Keratinocyte (primary cell): ENCODE results near the gene BEX2. TPM values are rescaled to one million over a fixed set of nuclear protein-coding genes. Genes with fewer than 3 reads are reported as not detected.

Experiments used
- DNase-seq: peaks from one replicate; pipeline ENCODE4 v3.0.0-alpha.2; 2011; ENCODE audit warnings: low read depth, missing footprints, low spot score
- FAIRE-seq: peaks from 2 replicates; lab custom pipeline; 2011; peaks lifted over from hg19 to GRCh38; lab: Jason Lieb, UNC
- H2AFZ ChIP-seq: 2 replicates; pipeline ENCODE4 v1.6.0; 2012; ENCODE audit warnings: low read length, control low read depth, inconsistent platforms; ENCODE audit not compliant: control insufficient read depth
- H3K27ac ChIP-seq: 2 replicates; pipeline ENCODE4 v1.5.1; 2011; ENCODE audit warnings: low read length; ENCODE audit not compliant: control insufficient read depth, insufficient read depth
- H3K27me3 ChIP-seq: 3 replicates; pipeline ENCODE4 v1.6.0; 2011; ENCODE audit warnings: low read length; ENCODE audit not compliant: control insufficient read depth, insufficient read depth; ENCODE audit errors: extremely low read depth
- H3K36me3 ChIP-seq, 2 experiments: 2 replicates in 1 of 2; 3 replicates in 1 of 2; pipeline ENCODE4 v1.5.1; 2011; ENCODE audit warnings: low read length in 2 of 2, mild to moderate bottlenecking in 1 of 2; ENCODE audit not compliant: control insufficient read depth in 2 of 2, insufficient read depth in 2 of 2; ENCODE audit errors: extremely low read depth in 1 of 2
- H3K4me1 ChIP-seq: 3 replicates; pipeline ENCODE4 v1.5.1; 2011; ENCODE audit warnings: low read length; ENCODE audit not compliant: control insufficient read depth, insufficient read depth; ENCODE audit errors: extremely low read depth
- H3K4me2 ChIP-seq: 3 replicates; pipeline ENCODE4 v1.6.0; 2011; ENCODE audit warnings: low read depth, low read length; ENCODE audit not compliant: control insufficient read depth, insufficient read depth; ENCODE audit errors: extremely low read depth
- H3K4me3 ChIP-seq, 3 experiments: fragments of 200-600 bp in 1 of 3; sonication (generic) in 1 of 3; 2 replicates in 2 of 3; 3 replicates in 1 of 3; pipeline ENCODE4 v1.5.1; 2011 to 2016; ENCODE audit warnings: low read length in 3 of 3, mild to moderate bottlenecking in 3 of 3, control low read depth in 2 of 3, inconsistent platforms in 1 of 3, low read depth in 1 of 3, mixed read lengths in 1 of 3, mixed run types in 1 of 3, moderate library complexity in 1 of 3; ENCODE audit not compliant: control insufficient read depth in 2 of 3, insufficient read depth in 2 of 3; ENCODE audit errors: extremely low read depth in 1 of 3
- H3K79me2 ChIP-seq: 2 replicates; pipeline ENCODE4 v1.6.0; 2012; ENCODE audit warnings: low read length; ENCODE audit not compliant: control insufficient read depth, insufficient read depth
- H3K9ac ChIP-seq: 3 replicates; pipeline ENCODE4 v1.6.0; 2011; ENCODE audit warnings: low read length; ENCODE audit not compliant: control insufficient read depth, insufficient read depth; ENCODE audit errors: extremely low read depth
- H3K9me1 ChIP-seq: 3 replicates; pipeline ENCODE4 v1.6.0; 2011; ENCODE audit warnings: low read length; ENCODE audit not compliant: control insufficient read depth, insufficient read depth; ENCODE audit errors: extremely low read depth
- H3K9me3 ChIP-seq: 2 replicates; pipeline ENCODE4 v1.5.1; 2012; ENCODE audit warnings: low read depth, low read length; ENCODE audit not compliant: control insufficient read depth
- H4K20me1 ChIP-seq: 3 replicates; pipeline ENCODE4 v1.6.0; 2011; ENCODE audit warnings: low read length; ENCODE audit not compliant: control insufficient read depth, insufficient read depth; ENCODE audit errors: extremely low read depth
- EZH2 ChIP-seq: IDR thresholded peaks from one replicate; pipeline ENCODE4 v1.6.1; 2012; ENCODE audit warnings: inconsistent platforms, mild to moderate bottlenecking, low read length, moderate library complexity
- dilution Hi-C: fragments of 300-500 bp; cut with MboI; formaldehyde crosslinking; loops from one replicate; pipeline ENCODE4 v1.7.0; 2020; ENCODE audit warnings: low sequenced_read_pairs; ENCODE audit not compliant: extremely low pct_ligation_motif_present
- polyA plus RNA-seq, 5 experiments: library from polyadenylated mRNA; depleted of rRNA in 3 of 5; stranded (reverse) in 3 of 5; stranded (forward) in 1 of 5; unstranded in 1 of 5; fragments of >200 nt; gene quantifications; 1 replicate in 1 of 5; 2 replicates in 3 of 5; 3 replicates in 1 of 5; pipeline versions ENCODE4 v1.2.1 to v1.2.3, GENCODE V29; 2011 to 2012; ENCODE audit warnings: missing spikeins in 2 of 5, low read depth in 1 of 5, low replicate concordance in 1 of 5
- TF ChIP-seq, protein P1 (sequence below), 3 experiments: IDR thresholded peaks in 1 of 3; conservative IDR thresholded peaks in 1 of 3; optimal IDR thresholded peaks in 1 of 3; 2 replicates in 2 of 3; 3 replicates in 1 of 3; pipeline versions ENCODE3 to v1.5.1; 2011; ENCODE audit warnings: low read length in 3 of 3, mild to moderate bottlenecking in 3 of 3, moderate library complexity in 2 of 3, control low read depth in 1 of 3, inconsistent platforms in 1 of 3; ENCODE audit not compliant: insufficient read depth in 2 of 3; ENCODE audit errors: extremely low read depth in 1 of 3

Gene BEX2
- polyA plus RNA-seq, 1 donor (not counting 4 experiments of a cell fraction or from before 2014, with no cell fraction given), result 6.5 TPM

DNA sequence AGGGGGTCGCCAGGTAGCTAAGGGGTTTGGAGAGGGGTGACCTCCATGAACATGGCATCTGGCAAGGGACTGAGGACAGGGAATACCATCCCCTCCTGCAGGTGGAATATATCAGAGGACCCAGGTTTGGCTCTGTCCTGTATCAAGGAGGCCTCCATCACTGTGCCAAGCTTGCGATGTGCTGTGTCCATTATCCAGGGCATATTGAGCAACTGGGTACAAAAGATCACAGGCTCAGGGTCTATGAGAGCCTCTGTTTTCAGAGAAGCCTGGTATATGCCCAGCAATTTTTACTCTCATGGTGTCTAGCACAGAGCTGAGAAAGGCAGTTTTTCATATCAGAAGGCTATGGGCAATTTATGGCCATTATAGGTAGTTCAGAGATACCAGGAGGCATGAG is 17.7 kb downstream of the BEX2 start:
- TF ChIP-seq, protein P1, sequence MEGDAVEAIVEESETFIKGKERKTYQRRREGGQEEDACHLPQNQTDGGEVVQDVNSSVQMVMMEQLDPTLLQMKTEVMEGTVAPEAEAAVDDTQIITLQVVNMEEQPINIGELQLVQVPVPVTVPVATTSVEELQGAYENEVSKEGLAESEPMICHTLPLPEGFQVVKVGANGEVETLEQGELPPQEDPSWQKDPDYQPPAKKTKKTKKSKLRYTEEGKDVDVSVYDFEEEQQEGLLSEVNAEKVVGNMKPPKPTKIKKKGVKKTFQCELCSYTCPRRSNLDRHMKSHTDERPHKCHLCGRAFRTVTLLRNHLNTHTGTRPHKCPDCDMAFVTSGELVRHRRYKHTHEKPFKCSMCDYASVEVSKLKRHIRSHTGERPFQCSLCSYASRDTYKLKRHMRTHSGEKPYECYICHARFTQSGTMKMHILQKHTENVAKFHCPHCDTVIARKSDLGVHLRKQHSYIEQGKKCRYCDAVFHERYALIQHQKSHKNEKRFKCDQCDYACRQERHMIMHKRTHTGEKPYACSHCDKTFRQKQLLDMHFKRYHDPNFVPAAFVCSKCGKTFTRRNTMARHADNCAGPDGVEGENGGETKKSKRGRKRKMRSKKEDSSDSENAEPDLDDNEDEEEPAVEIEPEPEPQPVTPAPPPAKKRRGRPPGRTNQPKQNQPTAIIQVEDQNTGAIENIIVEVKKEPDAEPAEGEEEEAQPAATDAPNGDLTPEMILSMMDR (optimal IDR thresholded peaks at IDR 0.05 in 1 of 3, IDR thresholded peaks at IDR 0.05 in 1 of 3, conservative IDR thresholded peaks at IDR 0.05 in 1 of 3; ENCODE audit: extremely low read depth in 1 of 3, insufficient read depth in 2 of 3, low read length in 3 of 3), result no peak
- TF ChIP-seq EZH2, result no peak
- H3K9me3 ChIP-seq, result peaks cover 2% of the 10 kb centered on the region
- H3K36me3 ChIP-seq, result no peaks in the 10 kb centered on the region
- DNase-seq (no peak), FAIRE-seq (no peak)
- H2AFZ ChIP-seq, result no peak overlapping the region
- H3K4me2 ChIP-seq, result no peak overlapping the region
- no peak overlapping the region for H3K4me3 ChIP-seq
- H3K9ac ChIP-seq, result no peak overlapping the region
- no peak overlapping the region for H3K27ac ChIP-seq
- dilution Hi-C loops, result no loop called here
- H3K79me2 ChIP-seq, result no peaks in the 10 kb centered on the region
- H4K20me1 ChIP-seq, result no peaks in the 10 kb centered on the region
- H3K27me3 ChIP-seq, result no peaks in the 10 kb centered on the region
- H3K4me1 ChIP-seq, result no peaks in the 10 kb centered on the region
- no peaks in the 10 kb centered on the region for H3K9me1 ChIP-seq

DNA sequence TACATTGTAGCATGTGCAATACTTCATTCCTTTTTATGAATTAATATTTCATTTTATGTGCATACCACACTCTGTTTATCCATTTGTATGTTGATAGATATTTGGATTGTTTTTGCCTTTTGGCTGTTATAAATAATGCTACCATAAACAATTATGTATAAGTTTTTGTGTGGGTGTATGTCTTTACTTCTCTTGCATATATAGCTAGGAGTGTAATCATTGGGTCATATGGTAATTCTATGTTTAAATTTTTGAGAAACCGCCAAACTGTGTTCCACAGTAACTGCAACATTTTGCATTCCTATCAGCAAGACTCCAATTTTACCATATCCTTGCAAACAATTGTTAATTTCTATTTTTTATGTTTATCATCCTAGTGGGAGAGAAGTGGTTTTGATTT is 31.2 kb downstream of the BEX2 start:
- Histone ChIP-seq H2AFZ (no peak overlapping the region), H3K4me2 (no peak overlapping the region), H3K27me3 (peaks cover 30% of the 10 kb centered on the region), H4K20me1 (no peaks in the 10 kb centered on the region), H3K9ac (no peak overlapping the region), H3K9me3 (no peaks in the 10 kb centered on the region), H3K27ac (no peak overlapping the region), H3K4me3 (no peak overlapping the region), H3K36me3 (no peaks in the 10 kb centered on the region), H3K79me2 (no peaks in the 10 kb centered on the region), H3K9me1 (no peaks in the 10 kb centered on the region), H3K4me1 (no peaks in the 10 kb centered on the region)
- FAIRE-seq (no peak), DNase-seq (no peak)
- TF ChIP-seq, protein P1 (optimal IDR thresholded peaks at IDR 0.05 in 1 of 3, IDR thresholded peaks at IDR 0.05 in 1 of 3, conservative IDR thresholded peaks at IDR 0.05 in 1 of 3; ENCODE audit: extremely low read depth in 1 of 3, insufficient read depth in 2 of 3, low read length in 3 of 3), result no peak
- TF ChIP-seq EZH2, result no peak
- dilution Hi-C loops, result no loop called here
